ENCODE results near the gene STON2. TPM values are rescaled to one million over a fixed set of nuclear protein-coding genes. Genes with fewer than 3 reads are reported as not detected.

Gene STON2
- total RNA-seq, 3 donors from 2014 or later (not counting 1 experiment from before 2014, with no cell fraction given): 1.7 to 4.8 (median 3.8) TPM

DNA sequence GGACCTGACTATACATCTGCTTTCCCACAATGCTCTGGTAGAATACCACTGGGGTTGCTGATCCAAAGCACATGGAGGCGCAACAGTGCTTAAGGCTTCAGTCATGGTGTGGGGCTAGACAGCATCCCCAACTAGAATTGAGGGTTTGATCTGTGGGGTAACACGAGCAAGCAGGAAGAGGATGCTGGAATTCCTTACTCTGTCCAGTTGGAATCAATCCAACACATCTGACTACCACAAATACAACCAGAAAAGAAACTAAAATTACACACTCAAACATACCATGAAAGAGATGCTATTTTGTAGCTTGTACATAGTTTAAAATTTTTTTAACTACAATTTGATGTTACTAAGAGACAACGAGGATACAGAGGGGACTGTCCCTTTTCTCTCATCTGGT lies 138.9 kb downstream of the STON2 start:
- Histone ChIP-seq H3K27ac (ENCODE audit: low read length) (no peak overlapping the region), H3K27me3 (ENCODE audit: control insufficient read depth, insufficient read depth, low read length) (no peaks in the 10 kb centered on the region), H3K9me3 (ENCODE audit: control insufficient read depth, insufficient read depth, low read length) (no peaks in the 10 kb centered on the region), H3K4me3 (ENCODE audit: low read length) (no peak overlapping the region), H3K36me3 (ENCODE audit: control insufficient read depth, insufficient read depth, low read length) (no peaks in the 10 kb centered on the region), H3K4me1 (ENCODE audit: control insufficient read depth, insufficient read depth, low read length) (no peaks in the 10 kb centered on the region)
- Mint-ChIP-seq H3K36me3 (no peaks in the 10 kb centered on the region), H3K4me1 (no peaks in the 10 kb centered on the region), H3K27ac (no peak overlapping the region), H3K4me3 (no peak overlapping the region), H3K27me3 (ENCODE audit: low read depth in 2 of 2) (peaks cover 12 to 27% of the 10 kb centered on the region in 2 donors), H3K9me3 (no peaks in the 10 kb centered on the region)
- TF ChIP-seq, protein P1, sequence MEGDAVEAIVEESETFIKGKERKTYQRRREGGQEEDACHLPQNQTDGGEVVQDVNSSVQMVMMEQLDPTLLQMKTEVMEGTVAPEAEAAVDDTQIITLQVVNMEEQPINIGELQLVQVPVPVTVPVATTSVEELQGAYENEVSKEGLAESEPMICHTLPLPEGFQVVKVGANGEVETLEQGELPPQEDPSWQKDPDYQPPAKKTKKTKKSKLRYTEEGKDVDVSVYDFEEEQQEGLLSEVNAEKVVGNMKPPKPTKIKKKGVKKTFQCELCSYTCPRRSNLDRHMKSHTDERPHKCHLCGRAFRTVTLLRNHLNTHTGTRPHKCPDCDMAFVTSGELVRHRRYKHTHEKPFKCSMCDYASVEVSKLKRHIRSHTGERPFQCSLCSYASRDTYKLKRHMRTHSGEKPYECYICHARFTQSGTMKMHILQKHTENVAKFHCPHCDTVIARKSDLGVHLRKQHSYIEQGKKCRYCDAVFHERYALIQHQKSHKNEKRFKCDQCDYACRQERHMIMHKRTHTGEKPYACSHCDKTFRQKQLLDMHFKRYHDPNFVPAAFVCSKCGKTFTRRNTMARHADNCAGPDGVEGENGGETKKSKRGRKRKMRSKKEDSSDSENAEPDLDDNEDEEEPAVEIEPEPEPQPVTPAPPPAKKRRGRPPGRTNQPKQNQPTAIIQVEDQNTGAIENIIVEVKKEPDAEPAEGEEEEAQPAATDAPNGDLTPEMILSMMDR (IDR thresholded peaks at IDR 0.05): no peak
- intact Hi-C loops (cut with micrococcal nuclease): no loop called here
- no peak for ATAC-seq
- no peak for DNase-seq
- WGBS (ENCODE audit: insufficient coverage): 95% methylated on average over 2 of the region's 3 CpGs

DNA sequence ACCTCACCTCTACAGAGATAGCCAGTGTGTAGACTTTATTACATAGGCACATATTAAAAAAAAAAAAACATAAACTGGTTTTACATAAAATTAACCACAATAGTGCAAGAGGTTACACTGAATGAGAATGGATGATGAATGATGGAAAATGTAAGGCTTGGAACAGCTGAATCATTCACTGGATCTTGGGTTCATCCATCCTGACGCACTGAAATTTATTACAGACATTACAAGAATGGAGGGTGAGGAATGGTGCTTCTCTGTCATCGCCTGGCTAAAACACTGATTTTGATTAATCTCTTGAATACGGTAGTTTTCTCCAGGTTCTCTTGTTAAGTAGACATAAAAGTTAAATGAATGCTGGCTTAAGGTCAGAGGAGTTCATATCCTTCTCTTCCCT lies 139.4 kb downstream of the STON2 start:
- no peak for DNase-seq
- no peak overlapping the region for H3K27ac ChIP-seq (ENCODE audit: low read length)
- no peak for ATAC-seq
- Mint-ChIP-seq H3K27me3 (ENCODE audit: low read depth in 2 of 2) (peaks cover 12 to 27% of the 10 kb centered on the region in 2 donors), H3K4me1 (no peaks in the 10 kb centered on the region), H3K9me3 (no peaks in the 10 kb centered on the region), H3K27ac (no peak overlapping the region), H3K36me3 (no peaks in the 10 kb centered on the region), H3K4me3 (no peak overlapping the region)
- H3K4me3 ChIP-seq (ENCODE audit: low read length): no peak overlapping the region
- 100% methylated on average over 2 of the region's 3 CpGs for WGBS (ENCODE audit: insufficient coverage)
- intact Hi-C loops (cut with micrococcal nuclease): no loop called here
- H3K27me3 ChIP-seq (ENCODE audit: control insufficient read depth, insufficient read depth, low read length): no peaks in the 10 kb centered on the region
- H3K9me3 ChIP-seq (ENCODE audit: control insufficient read depth, insufficient read depth, low read length): no peaks in the 10 kb centered on the region
- no peaks in the 10 kb centered on the region for H3K36me3 ChIP-seq (ENCODE audit: control insufficient read depth, insufficient read depth, low read length)
- TF ChIP-seq, protein P1 (IDR thresholded peaks at IDR 0.05): no peak
- no peaks in the 10 kb centered on the region for H3K4me1 ChIP-seq (ENCODE audit: control insufficient read depth, insufficient read depth, low read length)

DNA sequence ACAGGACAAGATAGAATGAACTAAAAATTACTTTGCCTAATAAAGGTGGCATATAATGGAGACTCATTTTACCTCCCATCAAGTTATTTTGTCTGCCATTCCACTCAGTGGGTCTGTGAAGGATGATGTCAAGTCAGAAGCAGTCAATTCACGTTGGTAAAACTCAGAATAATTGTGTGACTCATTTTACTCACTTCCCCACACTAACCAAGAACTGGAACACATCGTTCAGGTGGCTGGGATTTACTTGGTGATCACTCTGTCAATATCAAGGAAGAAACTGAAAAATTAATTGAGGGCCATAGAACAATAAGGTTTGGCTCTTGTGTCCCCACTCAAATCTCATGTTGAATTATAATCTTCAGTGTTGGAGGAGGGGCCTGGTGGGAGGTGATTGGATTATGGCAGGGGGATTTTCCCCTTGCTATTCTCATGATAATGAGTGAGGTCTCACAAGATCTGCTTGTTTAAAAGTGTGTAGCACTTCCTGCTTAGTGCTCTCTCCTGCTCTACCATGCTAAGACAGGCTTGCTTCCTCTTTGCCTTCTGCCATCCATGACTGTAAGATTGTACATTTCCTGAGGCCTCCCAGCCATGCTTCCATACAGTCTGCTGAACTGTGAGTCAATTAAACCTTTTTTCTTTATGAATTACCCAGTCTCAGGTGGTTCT lies 143.7 kb downstream of the STON2 start:
- Histone ChIP-seq H3K4me3 (ENCODE audit: low read length) (no peak overlapping the region), H3K27ac (ENCODE audit: low read length) (no peak overlapping the region), H3K27me3 (ENCODE audit: control insufficient read depth, insufficient read depth, low read length) (no peaks in the 10 kb centered on the region), H3K36me3 (ENCODE audit: control insufficient read depth, insufficient read depth, low read length) (no peaks in the 10 kb centered on the region), H3K4me1 (ENCODE audit: control insufficient read depth, insufficient read depth, low read length) (no peaks in the 10 kb centered on the region), H3K9me3 (ENCODE audit: control insufficient read depth, insufficient read depth, low read length) (no peaks in the 10 kb centered on the region)
- Mint-ChIP-seq H3K4me1 (no peaks in the 10 kb centered on the region), H3K27me3 (ENCODE audit: low read depth in 2 of 2) (peaks cover 10 to 13% of the 10 kb centered on the region in 2 donors), H3K9me3 (no peaks in the 10 kb centered on the region), H3K36me3 (no peaks in the 10 kb centered on the region), H3K4me3 (no peak overlapping the region), H3K27ac (no peak overlapping the region)
- no peak for ATAC-seq
- DNase-seq: no peak
- intact Hi-C loops (cut with micrococcal nuclease): no loop called here
- 61% methylated on average over 2 of the region's 2 CpGs for WGBS (ENCODE audit: insufficient coverage)
- TF ChIP-seq, protein P1 (IDR thresholded peaks at IDR 0.05): no peak

DNA sequence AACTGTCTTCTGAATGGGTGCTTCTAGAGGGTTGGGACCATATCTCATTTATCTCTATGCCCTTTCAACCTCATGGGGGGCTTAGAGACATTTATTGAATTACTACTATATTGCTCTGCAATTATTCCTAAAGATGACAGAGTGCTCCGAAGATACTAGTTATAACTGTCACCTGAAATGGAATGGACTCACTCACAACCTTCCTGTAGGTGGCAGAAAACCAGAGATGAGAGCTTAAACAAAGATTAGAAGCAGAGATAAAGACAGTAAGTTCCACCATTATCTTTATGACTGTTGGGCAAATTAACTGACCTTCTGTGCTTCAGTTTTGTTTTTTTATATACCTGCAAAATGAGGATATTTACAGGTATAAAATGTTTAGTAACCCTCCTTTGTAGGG lies 147.8 kb downstream of the STON2 start:
- Histone ChIP-seq H3K4me1 (ENCODE audit: control insufficient read depth, insufficient read depth, low read length) (no peaks in the 10 kb centered on the region), H3K4me3 (ENCODE audit: low read length) (no peak overlapping the region), H3K9me3 (ENCODE audit: control insufficient read depth, insufficient read depth, low read length) (no peaks in the 10 kb centered on the region), H3K27ac (ENCODE audit: low read length) (no peak overlapping the region), H3K27me3 (ENCODE audit: control insufficient read depth, insufficient read depth, low read length) (no peaks in the 10 kb centered on the region), H3K36me3 (ENCODE audit: control insufficient read depth, insufficient read depth, low read length) (no peaks in the 10 kb centered on the region)
- Mint-ChIP-seq H3K27me3 (ENCODE audit: low read depth in 2 of 2) (no peaks in the 10 kb centered on the region), H3K36me3 (no peaks in the 10 kb centered on the region), H3K4me1 (no peaks in the 10 kb centered on the region), H3K9me3 (no peaks in the 10 kb centered on the region), H3K4me3 (no peak overlapping the region), H3K27ac (no peak overlapping the region)
- TF ChIP-seq, protein P1 (IDR thresholded peaks at IDR 0.05): no peak
- no peak for DNase-seq
- intact Hi-C loops (cut with micrococcal nuclease): no loop called here
- ATAC-seq: no peak
- 82% methylated on average over 1 of the region's 1 CpG for WGBS (ENCODE audit: insufficient coverage)
